DMS153 treated with DMSO at 0.1 percent for 48 hours (cell line): ENCODE results near the gene CAMK2B.
A peak's percentile ranks its signal among the peaks of the same experiment; 100 is the strongest.
"Not testable (repeated sequence)": the region's sequence is repeated elsewhere in the genome, so short reads cannot be mapped to it uniquely, and the experiment has no call there.

Source experiments
- DNase-seq: peaks from one replicate; lab custom pipeline; 2025; ENCODE audit not compliant: unreplicated experiment; lab: John Stamatoyannopoulos, UW

CAMK2B gene

GRCh38 chr7:44218418-44219201, 106.8 kb downstream of the CAMK2B start:
- DNase-seq: no peak

GRCh38 chr7:44217852-44218402, 107.5 kb downstream of the CAMK2B start:
- no peak for DNase-seq

- DNase-seq: no peak
Observed at GRCh38 chr7:44217223-44217714, 108.1 kb downstream of the CAMK2B start.

GRCh38 chr7:44216521-44217222, 108.7 kb downstream of the CAMK2B start:
- DNase-seq: no peak

- DNase-seq: no peak
Observed at GRCh38 chr7:44216019-44216418, 109.4 kb downstream of the CAMK2B start.

- DNase-seq: no peak
Observed at GRCh38 chr7:44215531-44215930, 109.9 kb downstream of the CAMK2B start.

GRCh38 chr7:44213877-44214388, 111.5 kb downstream of the CAMK2B start:
- no peak for DNase-seq

GRCh38 chr7:44213206-44213876, 112.1 kb downstream of the CAMK2B start:
- no peak for DNase-seq

GRCh38 chr7:44212581-44213184, 112.7 kb downstream of the CAMK2B start:
- DNase-seq: no peak

GRCh38 chr7:44212018-44212417, 113.4 kb downstream of the CAMK2B start:
- no peak for DNase-seq

GRCh38 chr7:44211126-44211675, 114.2 kb downstream of the CAMK2B start:
- DNase-seq: no peak

- no peak for DNase-seq
Observed at GRCh38 chr7:44210107-44210506, 115.3 kb downstream of the CAMK2B start.

- no peak for DNase-seq
Observed at GRCh38 chr7:44208085-44208484, 117.3 kb downstream of the CAMK2B start.

- no peak for DNase-seq
Observed at GRCh38 chr7:44206008-44206407, 119.4 kb downstream of the CAMK2B start.

GRCh38 chr7:44201813-44202212, 123.6 kb downstream of the CAMK2B start:
- no peak for DNase-seq

GRCh38 chr7:44200699-44201461, 124.5 kb downstream of the CAMK2B start, which contains the start of gene YKT6:
YKT6 (plus strand) TSS chr7:44200978; CDS start chr7:44201136, 158 bp downstream.
- DNase-seq: peak; percentile 90

GRCh38 chr7:44200163-44200562, 125.2 kb downstream of the CAMK2B start:
- not testable (repeated sequence) for DNase-seq

GRCh38 chr7:44197474-44197873, 127.9 kb downstream of the CAMK2B start:
- no peak for DNase-seq

- no peak for DNase-seq
Observed at GRCh38 chr7:44196450-44196872, 128.9 kb downstream of the CAMK2B start.

GRCh38 chr7:44195889-44196288, 129.5 kb downstream of the CAMK2B start:
- DNase-seq: no peak
